ENCODE data around the gene LITAFD.

DNA sequence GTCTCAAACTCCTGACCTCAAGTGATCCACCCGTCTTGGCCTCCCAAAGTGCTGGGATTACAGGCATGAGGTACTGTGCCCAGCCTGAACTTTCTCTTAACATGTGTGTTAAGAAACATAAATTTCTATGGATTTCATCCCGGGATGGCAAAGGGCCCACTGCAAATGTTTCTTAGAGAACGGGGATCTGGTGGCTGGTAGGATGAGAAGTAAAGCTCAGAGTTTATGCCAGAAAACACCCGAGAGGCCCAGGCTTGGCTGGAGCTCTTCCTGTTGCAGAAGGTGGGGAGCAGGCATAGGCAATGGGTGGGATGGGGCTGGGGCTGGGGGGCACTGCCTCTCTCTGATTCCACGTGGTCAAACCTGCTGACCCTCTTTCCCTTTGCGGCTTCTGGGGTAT, 7.8 kb upstream of the LITAFD start:
- TF ChIP-seq ZNF431 (CRISPR knock-in tag; IDR thresholded peaks at IDR 0.05) (no peak), E2F3 (CRISPR knock-in tag; IDR thresholded peaks at IDR 0.05) (no peak), ZNF175 (CRISPR knock-in tag; IDR thresholded peaks at IDR 0.05; ENCODE audit: low read depth) (no peak)
- TF ChIP-seq, protein P1, sequence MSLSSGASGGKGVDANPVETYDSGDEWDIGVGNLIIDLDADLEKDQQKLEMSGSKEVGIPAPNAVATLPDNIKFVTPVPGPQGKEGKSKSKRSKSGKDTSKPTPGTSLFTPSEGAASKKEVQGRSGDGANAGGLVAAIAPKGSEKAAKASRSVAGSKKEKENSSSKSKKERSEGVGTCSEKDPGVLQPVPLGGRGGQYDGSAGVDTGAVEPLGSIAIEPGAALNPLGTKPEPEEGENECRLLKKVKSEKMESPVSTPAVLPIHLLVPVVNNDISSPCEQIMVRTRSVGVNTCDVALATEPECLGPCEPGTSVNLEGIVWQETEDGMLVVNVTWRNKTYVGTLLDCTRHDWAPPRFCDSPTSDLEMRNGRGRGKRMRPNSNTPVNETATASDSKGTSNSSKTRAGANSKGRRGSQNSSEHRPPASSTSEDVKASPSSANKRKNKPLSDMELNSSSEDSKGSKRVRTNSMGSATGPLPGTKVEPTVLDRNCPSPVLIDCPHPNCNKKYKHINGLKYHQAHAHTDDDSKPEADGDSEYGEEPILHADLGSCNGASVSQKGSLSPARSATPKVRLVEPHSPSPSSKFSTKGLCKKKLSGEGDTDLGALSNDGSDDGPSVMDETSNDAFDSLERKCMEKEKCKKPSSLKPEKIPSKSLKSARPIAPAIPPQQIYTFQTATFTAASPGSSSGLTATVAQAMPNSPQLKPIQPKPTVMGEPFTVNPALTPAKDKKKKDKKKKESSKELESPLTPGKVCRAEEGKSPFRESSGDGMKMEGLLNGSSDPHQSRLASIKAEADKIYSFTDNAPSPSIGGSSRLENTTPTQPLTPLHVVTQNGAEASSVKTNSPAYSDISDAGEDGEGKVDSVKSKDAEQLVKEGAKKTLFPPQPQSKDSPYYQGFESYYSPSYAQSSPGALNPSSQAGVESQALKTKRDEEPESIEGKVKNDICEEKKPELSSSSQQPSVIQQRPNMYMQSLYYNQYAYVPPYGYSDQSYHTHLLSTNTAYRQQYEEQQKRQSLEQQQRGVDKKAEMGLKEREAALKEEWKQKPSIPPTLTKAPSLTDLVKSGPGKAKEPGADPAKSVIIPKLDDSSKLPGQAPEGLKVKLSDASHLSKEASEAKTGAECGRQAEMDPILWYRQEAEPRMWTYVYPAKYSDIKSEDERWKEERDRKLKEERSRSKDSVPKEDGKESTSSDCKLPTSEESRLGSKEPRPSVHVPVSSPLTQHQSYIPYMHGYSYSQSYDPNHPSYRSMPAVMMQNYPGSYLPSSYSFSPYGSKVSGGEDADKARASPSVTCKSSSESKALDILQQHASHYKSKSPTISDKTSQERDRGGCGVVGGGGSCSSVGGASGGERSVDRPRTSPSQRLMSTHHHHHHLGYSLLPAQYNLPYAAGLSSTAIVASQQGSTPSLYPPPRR (CRISPR knock-in tag; IDR thresholded peaks at IDR 0.05; ENCODE audit: borderline replicate concordance) = no peak
- TF ChIP-seq, protein P2, sequence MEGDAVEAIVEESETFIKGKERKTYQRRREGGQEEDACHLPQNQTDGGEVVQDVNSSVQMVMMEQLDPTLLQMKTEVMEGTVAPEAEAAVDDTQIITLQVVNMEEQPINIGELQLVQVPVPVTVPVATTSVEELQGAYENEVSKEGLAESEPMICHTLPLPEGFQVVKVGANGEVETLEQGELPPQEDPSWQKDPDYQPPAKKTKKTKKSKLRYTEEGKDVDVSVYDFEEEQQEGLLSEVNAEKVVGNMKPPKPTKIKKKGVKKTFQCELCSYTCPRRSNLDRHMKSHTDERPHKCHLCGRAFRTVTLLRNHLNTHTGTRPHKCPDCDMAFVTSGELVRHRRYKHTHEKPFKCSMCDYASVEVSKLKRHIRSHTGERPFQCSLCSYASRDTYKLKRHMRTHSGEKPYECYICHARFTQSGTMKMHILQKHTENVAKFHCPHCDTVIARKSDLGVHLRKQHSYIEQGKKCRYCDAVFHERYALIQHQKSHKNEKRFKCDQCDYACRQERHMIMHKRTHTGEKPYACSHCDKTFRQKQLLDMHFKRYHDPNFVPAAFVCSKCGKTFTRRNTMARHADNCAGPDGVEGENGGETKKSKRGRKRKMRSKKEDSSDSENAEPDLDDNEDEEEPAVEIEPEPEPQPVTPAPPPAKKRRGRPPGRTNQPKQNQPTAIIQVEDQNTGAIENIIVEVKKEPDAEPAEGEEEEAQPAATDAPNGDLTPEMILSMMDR (IDR thresholded peaks at IDR 0.05 in 2 of 3, conservative IDR thresholded peaks at IDR 0.05 in 1 of 3; ENCODE audit: insufficient read depth in 2 of 3, low read depth in 1 of 3, low read length in 3 of 3) = no peak
